Skin epidermis (tissue), 12 donors: ENCODE measurements around the gene ZBTB7A.

Experiments
- H3K27ac ChIP-seq, 21 experiments: fragments of 200-600 bp; sonication (generic) in 11 of 21; one replicate each; pipeline ENCODE4 v1.5.0; 2020; ENCODE audit warnings: mild to moderate bottlenecking in 3 of 21, inconsistent platforms in 2 of 21, moderate library complexity in 2 of 21
- H3K4me3 ChIP-seq, 7 experiments: fragments of 200-600 bp; sonication (generic) in 2 of 7; one replicate each; pipeline ENCODE4 v1.5.0; 2020; ENCODE audit warnings: inconsistent platforms in 2 of 7, mild to moderate bottlenecking in 2 of 7, moderate library complexity in 1 of 7

Gene ZBTB7A

GRCh38 chr19:4094761-4095487, 28.2 kb upstream of the ZBTB7A start:
- Histone ChIP-seq H3K4me3 (no peak overlapping the region), H3K27ac (peak overlapping the region in 7 of 21 experiments; percentile 1 to 74 (median 27))

GRCh38 chr19:4094291-4094690, 27.6 kb upstream of the ZBTB7A start:
- no peak overlapping the region for H3K4me3 ChIP-seq
- peak overlapping the region in 4 of 21 experiments; percentile 27 to 74 (median 32) for H3K27ac ChIP-seq

GRCh38 chr19:4093643-4094175, 27.0 kb upstream of the ZBTB7A start:
- H3K27ac ChIP-seq: peak overlapping the region in 1 of 21 experiments; percentile 74
- H3K4me3 ChIP-seq: no peak overlapping the region

- H3K4me3 ChIP-seq: no peak overlapping the region
- peak overlapping the region in 11 of 21 experiments; percentile 3 to 92 (median 64) for H3K27ac ChIP-seq
Measured at GRCh38 chr19:4090356-4091220, 23.9 kb upstream of the ZBTB7A start.

- peak overlapping the region in 3 of 7 experiments; percentile 10 to 14 (median 14) for H3K4me3 ChIP-seq
Measured at GRCh38 chr19:4089946-4090345, 23.2 kb upstream of the ZBTB7A start.

GRCh38 chr19:4089400-4089908, 22.8 kb upstream of the ZBTB7A start:
- peak overlapping the region in 19 of 21 experiments; percentile 3 to 92 (median 64) for H3K27ac ChIP-seq
- H3K4me3 ChIP-seq: peak overlapping the region in 6 of 7 experiments; percentile 1 to 14 (median 8)

More at GRCh38 chr19:4089946-4090345, 23.2 kb upstream of the ZBTB7A start:
- H3K27ac ChIP-seq: peak overlapping the region in 18 of 21 experiments; percentile 3 to 92 (median 65)

GRCh38 chr19:4088975-4089374, 22.3 kb upstream of the ZBTB7A start:
- Histone ChIP-seq H3K27ac (peak overlapping the region in 18 of 21 experiments; percentile 3 to 92 (median 65)), H3K4me3 (peak overlapping the region in 5 of 7 experiments; percentile 1 to 14 (median 5))

- Histone ChIP-seq H3K27ac (peak overlapping the region in 11 of 21 experiments; percentile 7 to 92 (median 32)), H3K4me3 (no peak overlapping the region)
Measured at GRCh38 chr19:4087787-4088679, 21.3 kb upstream of the ZBTB7A start.

GRCh38 chr19:4086411-4086867, 19.7 kb upstream of the ZBTB7A start:
- H3K4me3 ChIP-seq: no peak overlapping the region
- peak overlapping the region in 1 of 21 experiments; percentile 31 for H3K27ac ChIP-seq

- H3K27ac ChIP-seq: peak overlapping the region in 12 of 21 experiments; percentile 2 to 83 (median 62)
- H3K4me3 ChIP-seq: peak overlapping the region in 1 of 7 experiments; percentile 15
Measured at GRCh38 chr19:4084547-4084877, 17.8 kb upstream of the ZBTB7A start.

- Histone ChIP-seq H3K4me3 (peak overlapping the region in 3 of 7 experiments; percentile 7 to 18 (median 15)), H3K27ac (peak overlapping the region in 16 of 21 experiments; percentile 2 to 83 (median 54))
Measured at GRCh38 chr19:4083677-4084546, 17.2 kb upstream of the ZBTB7A start.

GRCh38 chr19:4082172-4082571, 15.5 kb upstream of the ZBTB7A start:
- Histone ChIP-seq H3K4me3 (no peak overlapping the region), H3K27ac (no peak overlapping the region)

- Histone ChIP-seq H3K27ac (no peak overlapping the region), H3K4me3 (no peak overlapping the region)
Measured at GRCh38 chr19:4081441-4082129, 14.9 kb upstream of the ZBTB7A start.

GRCh38 chr19:4080473-4080872, 13.8 kb upstream of the ZBTB7A start:
- no peak overlapping the region for H3K27ac ChIP-seq
- H3K4me3 ChIP-seq: no peak overlapping the region

- H3K4me3 ChIP-seq: peak overlapping the region; percentile 26 to 54 (median 42)
- peak overlapping the region in 20 of 21 experiments; percentile 65 to 93 (median 82) for H3K27ac ChIP-seq
Measured at GRCh38 chr19:4077800-4078684, 11.3 kb upstream of the ZBTB7A start.

GRCh38 chr19:4077007-4077374, 10.3 kb upstream of the ZBTB7A start:
- Histone ChIP-seq H3K27ac (peak overlapping the region in 15 of 21 experiments; percentile 13 to 93 (median 83)), H3K4me3 (no peak overlapping the region)
